DLD1 (cell line): ENCODE measurements around the gene MCIDAS.

ENCODE experiments used
- in situ Hi-C: cut with HindIII; loops from 2 replicates; pipeline ENCODE4 v1.10.0; 2017; ENCODE audit warnings: low sequenced_read_pairs

The MCIDAS gene

GRCh38 chr5:55171471-55171870 is 55.6 kb downstream of the MCIDAS start:
- in situ Hi-C loops = no loop called here
